Ovary (tissue), 3 donors: Measurements from ENCODE around the gene LPGAT1.

Experiments used
- EP300 ChIP-seq: sonication (generic); formaldehyde crosslinking; IDR thresholded peaks from one replicate; pipeline ENCODE4 v1.6.1; 2017; ENCODE audit warnings: antibody characterized with exemption
- POLR2A ChIP-seq: fragments of 450-650 bp; IDR thresholded peaks from one replicate; pipeline ENCODE4 v1.6.1; 2017; ENCODE audit warnings: antibody characterized with exemption, mild to moderate bottlenecking, moderate library complexity
- TF ChIP-seq, protein P1 (sequence below), 3 donors: fragments of 450-650 bp in 2 of 3; fragments of 200-600 bp in 1 of 3; IDR thresholded peaks; one replicate each; pipeline versions ENCODE4 v1.5.1 to v1.8.0; 2016 to 2022; ENCODE audit warnings: antibody characterized with exemption in 3 of 3, mild to moderate bottlenecking in 1 of 3
- donor health status: DM: no; HTN: no; CAD: no.

DNA sequence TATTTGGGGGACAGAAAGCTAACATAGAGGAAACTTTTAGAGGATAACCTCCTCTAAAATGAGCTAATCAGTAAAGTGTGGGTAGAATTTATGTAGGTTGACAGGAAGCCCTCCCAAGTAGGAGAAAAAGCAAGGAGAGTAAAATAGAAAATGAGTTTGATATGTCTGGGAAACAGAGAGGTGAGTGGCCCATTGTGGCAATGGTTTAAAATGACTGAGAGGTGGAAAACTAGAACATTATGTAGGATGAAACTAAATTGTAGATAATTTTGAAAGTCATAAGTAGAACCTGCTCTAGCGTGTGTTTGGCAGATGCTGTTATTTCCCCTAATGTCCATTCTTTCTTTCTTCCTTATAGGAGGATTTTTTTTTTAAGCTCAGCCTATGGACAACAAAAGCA, 8.5 kb upstream of the LPGAT1 start:
- no peak for TF ChIP-seq EP300
- no peak for TF ChIP-seq POLR2A
- TF ChIP-seq, protein P1, sequence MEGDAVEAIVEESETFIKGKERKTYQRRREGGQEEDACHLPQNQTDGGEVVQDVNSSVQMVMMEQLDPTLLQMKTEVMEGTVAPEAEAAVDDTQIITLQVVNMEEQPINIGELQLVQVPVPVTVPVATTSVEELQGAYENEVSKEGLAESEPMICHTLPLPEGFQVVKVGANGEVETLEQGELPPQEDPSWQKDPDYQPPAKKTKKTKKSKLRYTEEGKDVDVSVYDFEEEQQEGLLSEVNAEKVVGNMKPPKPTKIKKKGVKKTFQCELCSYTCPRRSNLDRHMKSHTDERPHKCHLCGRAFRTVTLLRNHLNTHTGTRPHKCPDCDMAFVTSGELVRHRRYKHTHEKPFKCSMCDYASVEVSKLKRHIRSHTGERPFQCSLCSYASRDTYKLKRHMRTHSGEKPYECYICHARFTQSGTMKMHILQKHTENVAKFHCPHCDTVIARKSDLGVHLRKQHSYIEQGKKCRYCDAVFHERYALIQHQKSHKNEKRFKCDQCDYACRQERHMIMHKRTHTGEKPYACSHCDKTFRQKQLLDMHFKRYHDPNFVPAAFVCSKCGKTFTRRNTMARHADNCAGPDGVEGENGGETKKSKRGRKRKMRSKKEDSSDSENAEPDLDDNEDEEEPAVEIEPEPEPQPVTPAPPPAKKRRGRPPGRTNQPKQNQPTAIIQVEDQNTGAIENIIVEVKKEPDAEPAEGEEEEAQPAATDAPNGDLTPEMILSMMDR (IDR thresholded peaks at IDR 0.05): no peak
